Skeletal muscle tissue (tissue), 4 donors: Measurements from ENCODE around the gene AEN. TPM values are rescaled to one million over a fixed set of nuclear protein-coding genes. Genes with fewer than 3 reads are reported as not detected.
A peak's percentile ranks its signal among the peaks of the same experiment; 100 is the strongest.

ENCODE experiments used
- H3K27ac ChIP-seq: one replicate; pipeline ENCODE4 v1.7.0; 2013; ENCODE audit warnings: mild to moderate bottlenecking, low read depth, low read length, inconsistent platforms
- H3K27me3 ChIP-seq, 3 donors: one replicate each; pipeline ENCODE4 v1.7.0; 2013; ENCODE audit warnings: low read length in 3 of 3; ENCODE audit not compliant: control insufficient read depth in 3 of 3, insufficient read depth in 3 of 3
- H3K36me3 ChIP-seq, 3 donors: one replicate each; pipeline ENCODE4 v1.7.0; 2013; ENCODE audit warnings: low read length in 3 of 3; ENCODE audit not compliant: control insufficient read depth in 3 of 3, insufficient read depth in 3 of 3
- H3K4me1 ChIP-seq, 3 donors: one replicate each; pipeline ENCODE4 v1.7.0; 2013; ENCODE audit warnings: low read length in 3 of 3, mild to moderate bottlenecking in 3 of 3; ENCODE audit not compliant: control insufficient read depth in 3 of 3, insufficient read depth in 3 of 3
- H3K4me3 ChIP-seq, 3 donors: one replicate each; pipeline ENCODE4 v1.7.0; 2013; ENCODE audit warnings: low read length in 3 of 3
- H3K9ac ChIP-seq, 3 donors: one replicate each; pipeline ENCODE4 v1.7.0; 2013; ENCODE audit warnings: low read length in 3 of 3, mild to moderate bottlenecking in 3 of 3, moderate library complexity in 2 of 3, low read depth in 1 of 3
- H3K9me3 ChIP-seq, 3 donors: one replicate each; pipeline ENCODE4 v1.7.0; 2013; ENCODE audit warnings: low read length in 3 of 3; ENCODE audit not compliant: control insufficient read depth in 3 of 3
- total RNA-seq: library from RNA; depleted of rRNA; stranded (reverse); fragments of >200 nt; gene quantifications from one replicate; pipeline ENCODE4 v1.2.3, GENCODE V29; 2014
- donor health status: Osteomylitis.

AEN gene
- total RNA-seq, 1 donor from 2014 or later = 5.2 TPM

DNA sequence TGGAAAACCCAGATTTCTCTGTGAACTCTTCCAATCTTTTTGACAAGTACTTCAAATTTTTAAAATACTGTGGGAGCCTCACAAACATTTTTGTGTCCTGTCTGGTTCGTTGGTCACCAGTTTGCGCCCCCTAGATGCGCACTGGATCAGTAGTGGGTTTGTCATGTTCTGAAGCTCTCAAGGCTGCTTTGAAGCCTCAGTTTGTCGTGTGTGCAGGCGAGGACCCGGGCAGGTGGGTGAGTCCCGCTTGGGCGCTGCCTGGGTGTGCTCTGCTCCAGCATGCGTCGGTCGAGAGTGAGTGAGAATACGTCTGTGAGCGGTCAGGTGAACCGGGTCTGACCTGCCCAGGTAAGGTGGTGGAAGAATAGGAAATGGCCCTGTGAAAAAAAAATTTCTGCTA, 17.3 kb upstream of the AEN start:
- Histone ChIP-seq H3K4me1 (peaks cover 6 to 18% (median 12%) of the 10 kb centered on the region in 3 donors), H3K27me3 (peaks cover 36 to 48% (median 36%) of the 10 kb centered on the region in 3 donors), H3K27ac (no peak overlapping the region), H3K36me3 (no peaks in the 10 kb centered on the region), H3K4me3 (no peak overlapping the region), H3K9me3 (no peaks in the 10 kb centered on the region), H3K9ac (no peak overlapping the region)

DNA sequence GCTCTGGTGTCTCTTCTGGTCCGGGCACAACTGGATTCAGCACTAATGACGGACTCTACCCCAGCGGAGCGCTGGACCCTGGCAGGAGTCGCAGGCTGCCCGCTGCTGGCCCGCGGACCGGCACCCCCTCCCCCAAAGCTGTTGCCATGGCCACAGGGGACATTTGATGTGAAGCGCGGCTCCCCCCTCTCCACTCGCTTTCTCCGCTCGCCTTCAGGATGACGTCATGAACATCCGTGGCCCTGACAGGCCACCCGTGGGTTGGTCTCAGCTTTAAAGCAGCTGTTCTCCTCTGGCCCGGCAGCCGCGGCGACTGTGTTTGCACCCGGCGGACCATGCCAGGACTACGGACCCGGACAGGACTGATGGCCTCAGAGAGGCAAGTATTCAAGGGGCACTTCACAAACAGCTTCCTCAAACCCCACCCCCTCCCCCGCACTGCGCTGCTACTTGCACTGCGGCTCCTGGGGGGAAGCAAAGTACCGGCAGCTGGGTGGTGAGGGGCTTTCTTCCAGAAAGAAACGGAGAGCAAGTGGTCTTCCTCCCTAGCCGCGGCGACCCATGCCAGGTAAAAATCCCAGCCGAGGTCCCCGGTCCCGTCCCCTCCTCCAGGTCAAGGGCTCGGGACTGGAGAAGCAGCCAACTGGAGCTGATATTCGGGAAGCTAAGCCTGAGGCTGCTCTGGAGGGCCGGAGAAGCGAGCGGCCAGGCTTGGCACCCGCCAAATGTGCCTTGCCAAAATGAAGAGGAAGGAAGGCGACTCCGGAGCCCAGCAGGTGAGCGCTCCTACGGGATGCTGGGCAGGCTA, 16.6 kb upstream of the AEN start:
- Histone ChIP-seq H3K27me3 (peaks cover 36 to 48% (median 36%) of the 10 kb centered on the region in 3 donors), H3K4me3 (peak overlapping the region in 1 of 3 donors; percentile 2), H3K9me3 (no peaks in the 10 kb centered on the region), H3K36me3 (no peaks in the 10 kb centered on the region), H3K4me1 (peaks cover 6 to 18% (median 12%) of the 10 kb centered on the region in 3 donors), H3K9ac (no peak overlapping the region), H3K27ac (no peak overlapping the region)

DNA sequence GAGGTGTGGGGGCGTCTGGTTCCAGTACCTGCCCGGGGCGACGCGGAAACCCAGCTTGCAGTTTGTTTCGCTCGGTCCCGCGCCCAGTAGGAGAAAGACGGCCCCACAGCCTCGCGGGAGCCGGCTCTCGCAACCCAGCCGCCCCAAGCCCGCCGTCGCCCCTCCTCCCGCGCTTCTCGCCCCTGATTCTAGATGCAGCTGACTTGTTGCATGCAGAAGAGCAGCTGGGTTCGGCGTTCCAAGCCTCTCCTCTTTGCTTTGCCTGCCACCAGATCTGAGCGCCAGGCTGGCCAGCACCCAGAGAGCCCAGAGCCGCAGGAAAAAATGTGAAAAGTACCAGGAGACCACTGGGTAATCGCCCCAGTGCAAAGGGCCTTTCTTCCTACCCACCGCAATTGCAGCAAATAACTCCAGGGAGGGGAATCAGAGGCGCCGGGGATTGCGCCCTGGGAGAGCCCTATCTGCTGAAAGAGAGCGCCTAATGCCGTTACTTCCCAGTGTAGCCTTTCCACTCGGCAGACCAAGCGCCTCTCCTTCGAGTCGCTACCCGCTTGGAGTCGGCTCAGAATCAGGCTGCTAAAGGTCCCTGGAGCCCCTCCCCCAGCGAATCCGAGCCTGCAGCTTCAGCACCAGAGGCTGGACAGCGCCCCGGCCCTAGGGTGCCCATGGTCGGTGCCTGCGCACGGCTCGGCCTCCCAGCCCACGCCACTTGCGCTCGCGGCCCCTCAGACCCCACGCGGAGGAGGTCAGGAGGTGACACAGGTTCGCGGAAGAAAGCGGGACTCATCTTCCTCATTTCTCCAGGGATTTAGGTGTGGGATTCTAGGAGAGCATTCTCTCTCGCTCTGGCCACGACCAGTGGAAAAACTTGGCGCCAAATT, 15.7 kb upstream of the AEN start:
- no peak overlapping the region for H3K9ac ChIP-seq
- no peaks in the 10 kb centered on the region for H3K36me3 ChIP-seq
- peaks cover 6 to 18% (median 12%) of the 10 kb centered on the region in 3 donors for H3K4me1 ChIP-seq
- H3K9me3 ChIP-seq = no peaks in the 10 kb centered on the region
- H3K27ac ChIP-seq = no peak overlapping the region
- peaks cover 36 to 48% (median 36%) of the 10 kb centered on the region in 3 donors for H3K27me3 ChIP-seq
- H3K4me3 ChIP-seq = peak overlapping the region in 1 of 3 donors; percentile 20

DNA sequence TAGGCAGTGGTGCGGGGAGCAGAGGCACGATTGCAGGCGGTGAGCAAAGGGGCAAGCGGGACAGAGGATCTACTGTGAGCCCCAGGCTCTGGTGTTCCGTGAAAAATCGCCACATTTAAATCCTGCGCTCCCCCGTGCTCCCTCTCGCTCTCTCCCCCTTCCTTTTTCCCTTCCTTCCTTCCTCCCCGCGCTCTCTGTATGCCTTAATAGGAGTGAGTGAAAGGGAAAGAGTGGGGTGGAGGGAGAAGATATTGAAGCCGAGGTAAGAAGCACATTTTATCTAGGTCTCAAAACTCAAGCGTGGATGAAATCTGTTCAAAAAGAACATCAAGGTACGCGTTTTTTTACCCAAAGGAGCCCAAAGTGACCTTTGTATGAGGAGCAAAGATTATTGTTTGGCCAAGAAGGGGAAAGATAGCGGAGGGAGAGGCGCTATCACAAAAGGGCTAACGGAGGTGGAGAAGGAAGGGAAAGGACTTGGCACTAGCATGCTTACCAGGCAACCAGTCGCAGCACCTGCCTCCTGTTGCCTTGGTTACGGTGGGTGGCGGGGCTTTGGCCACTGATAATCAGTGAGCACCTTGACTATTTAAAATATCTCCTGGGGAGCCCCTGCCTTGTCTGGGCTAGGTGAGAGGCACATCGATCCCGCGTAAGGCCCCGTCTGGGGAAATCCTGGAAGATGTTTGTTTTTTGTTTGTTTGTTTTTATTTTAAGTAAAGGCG, 14.9 kb upstream of the AEN start:
- H3K4me1 ChIP-seq = peaks cover 6 to 18% (median 12%) of the 10 kb centered on the region in 3 donors
- H3K27ac ChIP-seq = no peak overlapping the region
- peak overlapping the region in 1 of 3 donors; percentile 20 for H3K4me3 ChIP-seq
- H3K9ac ChIP-seq = no peak overlapping the region
- H3K36me3 ChIP-seq = no peaks in the 10 kb centered on the region
- no peaks in the 10 kb centered on the region for H3K9me3 ChIP-seq
- H3K27me3 ChIP-seq = peaks cover 36 to 48% (median 36%) of the 10 kb centered on the region in 3 donors

DNA sequence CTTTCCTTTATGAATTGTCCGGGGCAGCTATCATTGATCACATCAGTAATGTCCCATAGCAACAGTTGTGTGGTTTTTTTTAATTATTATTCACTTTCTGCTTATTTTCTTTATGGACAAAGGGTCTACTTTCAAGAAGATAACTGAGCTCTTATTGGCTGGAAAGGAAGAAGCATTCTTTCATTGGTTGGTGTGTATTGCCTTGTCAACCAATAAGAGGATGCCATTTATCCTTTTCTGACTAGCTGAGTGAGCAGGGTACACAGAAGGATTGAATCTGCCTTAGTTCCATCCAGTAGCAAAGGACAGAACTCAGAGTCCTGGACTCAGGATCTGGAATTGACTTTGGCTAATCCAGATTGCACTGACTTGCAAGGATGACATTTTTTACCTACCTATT, 13.2 kb upstream of the AEN start:
- Histone ChIP-seq H3K36me3 (no peaks in the 10 kb centered on the region), H3K4me3 (no peak overlapping the region), H3K4me1 (peaks cover 6 to 18% (median 12%) of the 10 kb centered on the region in 3 donors), H3K9me3 (no peaks in the 10 kb centered on the region), H3K27ac (no peak overlapping the region), H3K9ac (no peak overlapping the region), H3K27me3 (peaks cover 36 to 48% (median 36%) of the 10 kb centered on the region in 3 donors)

DNA sequence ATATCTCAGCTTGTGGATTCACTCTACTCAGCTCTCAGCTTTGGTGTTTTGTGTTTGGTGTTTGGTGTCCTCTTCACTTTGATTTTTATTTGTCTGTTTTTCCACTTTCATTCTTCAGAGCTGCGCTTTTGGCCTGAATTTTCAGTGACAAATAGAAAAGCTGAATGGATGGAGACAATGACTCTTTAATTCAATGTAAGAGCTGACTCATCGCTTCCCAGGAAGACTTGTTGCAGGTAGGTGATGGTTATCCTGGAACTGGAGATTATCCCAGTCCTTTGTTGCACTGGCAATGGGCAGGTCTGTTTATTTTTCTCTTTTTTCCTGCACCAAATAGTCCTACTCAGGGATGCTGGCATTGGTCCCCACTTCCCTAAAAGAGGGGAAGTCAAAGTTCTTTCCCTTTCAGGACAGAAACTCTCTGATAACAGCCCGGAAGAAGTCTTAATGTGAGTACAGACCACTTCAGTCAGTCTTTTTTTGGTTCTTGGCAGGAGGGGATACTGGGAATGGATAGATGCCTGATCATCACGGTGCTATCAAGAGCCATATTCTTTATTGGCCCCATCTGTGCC, 12.4 kb upstream of the AEN start:
- Histone ChIP-seq H3K4me1 (peaks cover 6 to 18% (median 12%) of the 10 kb centered on the region in 3 donors), H3K36me3 (no peaks in the 10 kb centered on the region), H3K9ac (no peak overlapping the region), H3K27ac (no peak overlapping the region), H3K27me3 (peaks cover 32 to 42% (median 35%) of the 10 kb centered on the region in 3 donors), H3K9me3 (no peaks in the 10 kb centered on the region), H3K4me3 (no peak overlapping the region)

DNA sequence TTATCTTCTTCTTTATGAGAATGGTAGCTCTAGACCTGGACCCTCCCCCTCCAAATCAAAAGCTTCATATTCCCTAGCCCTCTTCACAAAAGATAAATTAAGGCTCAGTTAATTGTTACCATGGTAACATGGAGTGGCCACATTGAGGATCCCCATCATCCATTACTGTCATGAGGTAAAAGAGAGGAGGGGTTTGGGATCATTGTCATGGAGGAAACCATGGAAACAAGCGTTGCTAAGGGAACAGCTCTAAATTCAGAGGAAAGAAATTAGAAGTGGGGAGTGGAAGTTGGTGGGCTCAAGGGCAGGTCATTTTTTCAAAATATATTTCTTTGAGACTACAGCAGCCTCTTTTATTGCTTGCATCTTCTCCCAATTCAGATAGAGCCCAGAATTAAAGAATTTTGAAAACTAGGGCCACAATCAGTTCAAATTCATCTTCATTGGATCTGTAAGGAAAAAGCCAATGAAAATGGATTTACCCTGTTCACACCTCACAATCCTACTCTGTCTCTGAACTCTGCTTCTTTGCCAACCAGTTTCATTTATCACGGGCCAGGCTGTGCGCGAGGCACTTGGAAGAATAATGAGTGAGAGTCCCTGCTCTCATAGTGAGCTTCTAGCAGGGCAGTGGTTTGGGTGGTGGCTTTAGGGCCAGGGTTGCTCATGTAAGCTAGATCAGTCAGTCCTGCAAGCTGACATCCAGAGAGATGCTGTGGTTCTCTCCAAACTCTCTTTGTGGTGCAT, 11.6 kb upstream of the AEN start:
- Histone ChIP-seq H3K9ac (no peak overlapping the region), H3K9me3 (no peaks in the 10 kb centered on the region), H3K27ac (no peak overlapping the region), H3K27me3 (peaks cover 24 to 34% (median 27%) of the 10 kb centered on the region in 3 donors), H3K4me3 (no peak overlapping the region), H3K36me3 (no peaks in the 10 kb centered on the region), H3K4me1 (peaks cover 5 to 14% (median 10%) of the 10 kb centered on the region in 3 donors)

DNA sequence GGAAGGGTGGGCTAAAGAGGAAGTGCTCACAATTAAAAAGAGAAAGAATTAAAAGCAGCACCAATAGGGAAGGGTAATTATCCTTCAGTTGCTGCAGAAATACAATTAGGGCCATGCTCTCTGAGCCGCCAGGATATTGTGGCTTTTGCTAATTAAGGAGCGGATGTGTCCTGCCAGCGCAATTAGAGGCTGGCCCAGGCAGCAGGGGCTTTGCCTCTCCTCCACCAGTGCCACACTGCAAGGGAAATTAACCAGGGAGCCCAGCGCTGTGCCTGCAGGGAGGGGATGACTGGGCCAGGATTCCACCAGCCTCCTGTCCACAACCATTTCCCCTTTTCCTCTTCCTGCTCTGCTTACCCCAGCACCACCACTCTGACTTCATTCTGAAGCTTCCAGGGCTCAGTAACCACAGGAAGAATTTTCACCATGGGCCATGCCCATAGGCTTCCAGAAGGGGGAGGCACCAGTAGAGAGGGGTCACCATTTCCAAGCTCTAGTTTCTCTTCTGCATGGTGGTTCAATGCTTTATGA, 10.4 kb upstream of the AEN start:
- Histone ChIP-seq H3K27me3 (peaks cover 12 to 22% (median 14%) of the 10 kb centered on the region in 3 donors), H3K4me1 (peaks cover 0 to 4% (median 2%) of the 10 kb centered on the region in 3 donors), H3K9me3 (no peaks in the 10 kb centered on the region), H3K27ac (no peak overlapping the region), H3K36me3 (no peaks in the 10 kb centered on the region), H3K9ac (no peak overlapping the region), H3K4me3 (no peak overlapping the region)
